HG03196 (cell line): Measurements from ENCODE around the gene LYPD8.
A peak's percentile ranks its signal among the peaks of the same experiment; 100 is the strongest.
"Not testable (repeated sequence)": the region's sequence is repeated elsewhere in the genome, so short reads cannot be mapped to it uniquely, and the experiment has no call there.

ENCODE experiments used
- ATAC-seq: cut with Tn5 transposase; IDR thresholded peaks from one replicate; pipeline ENCODE4 v1.9.1; 2021; ENCODE audit not compliant: unreplicated experiment

LYPD8 gene, protein sequence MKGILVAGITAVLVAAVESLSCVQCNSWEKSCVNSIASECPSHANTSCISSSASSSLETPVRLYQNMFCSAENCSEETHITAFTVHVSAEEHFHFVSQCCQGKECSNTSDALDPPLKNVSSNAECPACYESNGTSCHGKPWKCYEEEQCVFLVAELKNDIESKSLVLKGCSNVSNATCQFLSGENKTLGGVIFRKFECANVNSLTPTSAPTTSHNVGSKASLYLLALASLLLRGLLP

DNA sequence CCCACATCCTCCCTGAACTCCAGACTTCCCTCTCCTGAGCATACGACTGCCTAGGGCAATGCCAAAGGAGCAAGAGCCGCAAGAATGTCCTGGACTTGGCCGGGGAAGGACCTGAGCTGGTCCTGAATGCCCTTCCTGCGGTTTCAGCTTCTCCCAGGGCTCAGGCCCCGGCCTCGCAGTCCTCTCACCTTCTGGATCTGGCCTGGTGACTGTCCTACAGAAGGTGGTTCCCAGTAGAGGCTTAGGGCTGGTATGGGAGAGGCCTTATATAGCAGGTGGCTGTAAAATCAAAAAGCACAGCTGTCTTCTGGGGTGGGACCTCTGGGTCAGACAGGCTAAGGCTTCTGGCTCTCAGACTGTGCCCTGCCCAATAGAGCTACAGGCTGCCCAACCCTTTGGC, at the start of gene LYPD8:
Gene LYPD8, minus strand, starts transcription at position 243 of the 400 bp plus-strand sequence. CDS start 4,678 bp downstream, outside the sequence.
- ATAC-seq, result no peak

DNA sequence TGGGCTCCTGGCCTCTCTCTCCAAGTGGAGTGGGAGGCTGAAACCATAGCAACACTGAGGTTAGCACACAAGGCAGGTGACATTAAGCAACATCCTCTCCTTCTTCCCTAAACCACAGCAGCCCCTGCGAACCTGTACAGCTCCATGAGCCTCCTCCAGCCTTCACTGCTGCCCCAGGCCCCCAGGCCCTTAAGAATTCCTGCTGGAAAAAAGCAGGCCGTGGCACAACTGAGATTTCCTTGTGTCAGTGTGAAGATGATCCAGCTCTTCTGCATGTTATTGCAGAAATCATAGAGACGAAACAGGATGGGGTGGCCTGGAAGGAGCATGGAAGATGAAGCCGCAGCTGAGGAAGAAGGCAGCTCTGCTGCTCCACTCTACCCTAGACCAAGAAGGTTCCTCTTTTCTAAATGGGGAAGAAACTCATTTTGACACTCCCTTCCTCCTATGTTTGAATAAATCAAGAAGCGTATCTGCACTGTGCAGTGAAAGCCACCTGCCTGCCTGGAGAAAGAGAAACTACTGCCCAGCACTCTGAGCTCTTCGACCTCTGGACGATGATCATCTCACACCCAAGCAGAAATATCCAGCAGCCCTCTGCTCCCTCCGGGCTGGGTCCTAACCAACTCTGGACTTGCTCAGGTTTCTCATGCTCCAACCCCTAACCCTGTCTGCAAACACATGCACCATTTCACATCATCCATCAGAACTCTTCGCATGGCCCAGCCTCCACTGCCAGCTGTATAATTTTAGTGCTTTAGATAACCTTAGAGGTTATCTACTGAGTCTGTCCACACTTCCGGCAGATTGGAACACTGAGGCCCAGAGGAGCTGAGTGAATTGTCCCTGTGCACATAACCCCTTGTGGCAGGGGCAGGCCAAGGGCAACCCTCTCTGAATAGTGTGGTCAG, 49.5 kb upstream of the LYPD8 start:
- peak; percentile 85 for ATAC-seq

DNA sequence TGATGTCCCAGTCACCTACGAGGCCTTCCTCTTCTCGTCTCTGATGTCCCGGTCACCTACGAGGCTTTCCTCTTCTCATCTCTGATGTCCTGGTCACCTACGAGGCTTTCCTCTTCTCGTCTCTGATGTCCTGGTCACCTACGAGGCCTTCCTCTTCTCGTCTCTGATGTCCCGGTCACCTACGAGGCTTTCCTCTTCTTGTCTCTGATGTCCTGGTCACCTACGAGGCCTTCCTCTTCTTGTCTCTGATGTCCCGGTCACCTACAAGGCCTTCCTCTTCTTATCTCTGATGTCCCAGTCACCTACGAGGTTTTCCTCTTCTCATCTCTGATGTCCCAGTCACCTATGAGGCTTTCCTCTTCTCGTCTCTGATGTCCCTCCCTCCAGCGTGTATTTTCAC, 47.9 kb upstream of the LYPD8 start:
- ATAC-seq, result not testable (repeated sequence)

DNA sequence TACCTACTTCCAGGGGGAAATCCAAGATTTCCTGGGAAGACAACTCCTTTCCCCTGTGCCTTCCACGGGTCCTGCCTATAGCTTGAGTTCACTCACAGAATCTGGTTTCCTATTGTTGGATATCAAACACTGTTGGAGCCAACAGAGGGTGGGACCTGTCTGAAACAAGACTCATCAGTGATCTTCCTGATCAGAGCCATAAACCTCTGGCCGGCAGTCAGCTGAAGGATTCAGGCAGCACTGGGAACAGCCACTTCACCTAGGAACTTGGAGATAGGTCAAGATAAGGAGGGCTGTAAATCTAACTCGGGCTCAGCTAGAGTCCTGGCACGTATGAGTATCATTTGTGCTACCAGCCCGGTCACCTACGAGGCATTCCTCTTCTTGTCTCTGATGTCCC, 46.9 kb upstream of the LYPD8 start:
- no peak for ATAC-seq

DNA sequence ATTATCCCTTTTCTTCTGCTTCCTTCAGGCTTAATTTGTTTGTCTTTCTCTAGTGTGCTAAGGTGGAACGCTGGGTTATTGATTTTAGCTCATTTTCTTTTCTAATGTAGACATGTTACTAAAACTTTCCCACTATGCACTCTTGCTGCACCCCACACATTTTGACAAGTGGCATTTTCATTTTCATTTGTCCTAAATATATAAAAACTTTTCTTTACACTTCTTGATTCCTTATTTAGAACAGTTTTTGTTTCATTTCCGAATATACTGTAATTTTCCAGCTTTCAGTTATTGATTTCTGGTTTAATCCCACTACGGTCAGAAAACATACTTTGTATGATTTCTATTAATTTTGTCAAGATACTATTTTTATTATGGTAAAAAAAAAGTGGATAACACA, 44.9 kb upstream of the LYPD8 start:
- no peak for ATAC-seq

DNA sequence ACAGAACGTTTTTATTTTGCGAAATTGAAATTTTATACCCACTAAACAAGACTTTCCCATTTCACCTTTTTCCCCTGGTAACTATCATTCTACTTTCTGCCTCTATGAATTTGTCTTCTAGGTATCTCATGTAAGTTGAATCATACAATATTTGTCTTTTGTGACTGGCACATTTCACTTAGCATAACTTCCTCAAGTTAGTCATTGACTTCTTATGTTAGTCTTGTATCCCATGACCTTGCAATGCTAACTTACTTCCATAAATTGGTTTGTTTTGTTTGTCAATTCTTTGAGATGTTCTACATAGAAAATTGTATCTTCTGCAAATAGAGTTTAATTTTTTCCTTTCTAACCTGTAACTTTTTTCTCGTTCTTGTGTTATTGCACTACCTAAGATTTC, 43.2 kb upstream of the LYPD8 start:
- ATAC-seq, result no peak

DNA sequence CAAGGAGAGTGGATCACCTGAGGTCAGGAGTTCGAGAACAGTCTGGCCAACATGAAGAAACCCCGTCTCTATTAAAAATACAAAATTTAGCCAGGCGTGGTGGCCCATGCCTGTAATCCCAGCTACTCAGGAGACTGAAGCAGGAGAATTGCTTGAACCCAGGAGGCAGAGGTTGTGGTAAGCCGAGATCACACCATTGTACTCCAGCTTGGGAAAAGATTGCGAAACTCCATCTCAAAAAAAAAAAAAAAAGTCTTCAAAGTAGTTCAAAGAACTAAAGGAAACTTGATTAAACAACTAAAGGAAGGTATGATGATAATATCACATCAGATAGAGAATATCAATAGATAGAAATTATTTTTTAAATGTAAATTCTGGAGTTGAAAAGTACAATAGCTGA, 39.1 kb upstream of the LYPD8 start:
- not testable (repeated sequence) for ATAC-seq

DNA sequence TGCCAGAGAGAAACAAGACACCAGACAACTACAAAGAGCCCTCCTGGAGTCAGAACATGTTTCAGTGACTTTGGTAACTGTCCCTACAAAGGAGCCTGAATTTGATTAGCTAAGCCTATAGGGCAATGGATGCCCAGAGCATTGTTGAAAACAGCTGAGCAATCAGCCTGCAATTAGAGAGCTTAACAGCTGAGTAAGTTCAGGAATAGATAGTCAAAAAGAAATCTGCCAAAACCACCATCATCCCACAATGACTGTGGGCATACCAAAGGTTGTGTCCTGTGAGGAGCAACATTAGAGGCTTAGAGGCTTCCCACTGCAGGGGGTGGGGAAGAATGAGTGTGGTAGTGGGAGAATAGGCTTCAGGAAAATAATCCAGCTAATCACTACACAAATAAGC, 38.0 kb upstream of the LYPD8 start:
- peak; percentile 93 for ATAC-seq

DNA sequence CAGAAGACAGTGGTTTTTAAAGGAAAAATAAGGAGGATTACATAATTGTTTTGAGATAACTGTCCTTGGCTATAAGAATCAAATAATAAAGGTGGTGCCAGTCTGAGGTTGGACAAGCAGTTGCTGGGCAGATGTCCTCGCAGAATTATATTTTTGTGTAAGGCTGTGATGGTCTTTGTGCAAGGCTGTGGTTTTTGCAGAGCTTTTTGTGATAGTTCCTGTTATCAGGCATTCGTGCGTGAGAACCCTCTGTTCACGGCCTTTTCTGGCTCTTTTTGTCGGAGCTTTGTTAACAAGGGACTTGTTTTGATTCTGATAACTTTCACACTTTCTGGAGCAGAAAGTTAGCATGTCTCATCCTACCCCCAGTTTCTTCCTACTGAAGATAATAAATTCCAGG, 36.8 kb upstream of the LYPD8 start:
- ATAC-seq, result no peak

DNA sequence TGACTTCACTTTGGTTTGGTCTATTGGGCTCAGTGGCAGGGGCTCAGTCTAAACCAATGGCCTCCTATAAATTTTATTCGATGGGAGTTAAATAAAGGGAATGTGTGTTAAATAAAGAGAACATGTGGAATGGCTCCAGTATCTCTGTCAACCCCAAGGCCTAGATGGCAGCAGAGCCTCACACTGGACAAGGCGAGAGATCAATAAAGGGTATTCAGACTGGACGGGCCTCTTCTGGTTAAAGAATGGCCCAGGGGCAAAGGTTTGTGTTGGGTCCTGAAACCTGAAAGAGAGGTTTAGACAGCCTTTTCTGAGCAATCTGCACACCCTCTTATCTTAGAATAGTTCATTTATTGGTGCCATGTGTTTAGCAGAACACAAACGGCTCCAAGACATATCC, 35.5 kb upstream of the LYPD8 start:
- ATAC-seq, result no peak

DNA sequence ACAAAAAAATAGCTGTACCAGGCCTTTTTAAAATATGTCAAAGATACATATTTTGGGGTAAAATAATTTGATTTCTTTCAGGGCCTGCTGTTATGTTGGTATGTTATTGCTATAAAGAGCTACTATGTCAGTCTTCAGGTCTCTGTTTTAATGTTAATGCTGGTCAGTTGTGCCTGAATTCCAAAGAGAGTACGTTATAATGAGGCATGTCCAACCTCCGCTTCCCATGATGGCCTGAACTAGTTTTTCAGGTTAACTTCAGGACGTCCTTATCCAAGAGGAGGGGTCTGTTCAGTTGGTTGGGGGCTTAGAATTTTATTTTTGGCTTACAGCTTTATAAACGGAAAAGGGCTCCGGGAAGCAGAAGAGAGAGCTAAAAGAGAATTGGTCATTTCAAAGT, 34.9 kb upstream of the LYPD8 start:
- ATAC-seq, result no peak

DNA sequence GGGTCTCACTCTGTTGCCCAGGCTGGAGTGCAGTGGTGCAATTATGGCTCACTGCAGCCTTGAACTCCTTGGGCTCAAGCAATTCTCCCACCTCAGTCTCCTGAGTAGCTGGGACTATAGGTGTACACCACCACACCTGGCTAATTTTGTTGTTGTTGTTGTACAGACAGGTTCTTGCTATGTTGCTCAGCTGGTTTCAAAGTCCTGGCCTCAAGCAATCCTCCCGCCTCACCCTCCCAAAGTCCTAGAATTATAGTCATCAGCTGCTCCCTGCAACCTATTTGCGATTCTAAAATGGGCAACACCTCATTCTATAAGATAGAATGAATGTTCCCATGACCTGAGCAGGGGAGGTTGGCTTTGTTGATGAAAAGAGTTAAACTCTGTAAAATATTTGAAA, 33.8 kb upstream of the LYPD8 start:
- not testable (repeated sequence) for ATAC-seq

DNA sequence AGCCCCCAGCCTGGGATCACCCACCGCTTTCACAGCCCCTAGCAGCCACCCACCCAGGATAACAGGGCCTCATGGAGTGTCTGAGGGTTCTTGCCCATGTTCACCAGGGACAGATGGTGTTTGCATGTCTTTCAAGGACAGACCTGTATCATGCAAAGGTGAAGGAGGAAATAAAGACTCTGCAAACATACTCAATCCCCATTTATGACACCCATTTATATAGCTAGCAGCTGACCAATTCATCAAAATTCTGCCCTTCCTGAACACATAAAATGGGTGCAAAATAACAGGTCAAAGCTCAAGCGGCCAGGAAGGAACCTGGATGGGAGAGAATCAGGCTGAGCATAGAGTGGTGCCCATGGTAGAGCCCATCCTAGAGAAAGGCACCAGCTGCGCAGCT, 32.8 kb upstream of the LYPD8 start:
- no peak for ATAC-seq

DNA sequence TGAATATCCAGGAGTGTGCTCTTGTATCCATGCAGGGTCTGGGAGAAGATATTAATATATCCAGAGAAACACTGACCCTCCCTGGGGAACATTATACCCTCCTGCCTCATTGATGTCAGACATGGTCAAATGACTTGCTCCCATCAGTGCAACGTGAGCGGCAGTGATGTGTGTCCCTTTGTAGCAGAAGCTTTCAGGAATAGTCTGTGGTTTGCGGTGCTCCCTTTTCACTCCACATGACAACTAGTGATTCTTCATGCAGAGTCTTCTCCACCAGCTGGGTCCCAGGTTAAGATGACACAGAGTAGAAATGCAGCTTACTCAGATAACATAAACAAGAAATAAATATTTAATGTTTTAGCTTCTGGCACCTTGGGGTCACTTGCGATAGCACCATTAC, 31.9 kb upstream of the LYPD8 start:
- no peak for ATAC-seq

DNA sequence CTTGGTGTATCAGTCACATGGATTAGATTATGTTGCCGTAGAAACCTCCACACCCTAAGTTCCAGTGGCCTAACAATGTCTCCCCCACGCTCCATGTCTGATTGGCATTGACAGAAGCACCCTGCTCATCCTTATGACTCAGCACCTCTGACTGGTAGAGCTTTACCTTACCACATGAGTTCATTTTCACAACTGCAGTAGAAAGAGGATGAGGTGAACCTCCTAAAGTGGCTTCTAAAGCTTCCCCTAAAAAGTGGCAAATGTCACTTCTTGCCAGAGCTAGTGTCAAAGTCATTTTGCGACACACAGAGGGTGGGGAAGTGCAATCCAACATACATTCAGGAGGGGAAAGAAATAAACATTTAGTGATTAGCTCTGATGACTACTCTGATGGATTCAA, 30.6 kb upstream of the LYPD8 start:
- ATAC-seq, result peak; percentile 85

DNA sequence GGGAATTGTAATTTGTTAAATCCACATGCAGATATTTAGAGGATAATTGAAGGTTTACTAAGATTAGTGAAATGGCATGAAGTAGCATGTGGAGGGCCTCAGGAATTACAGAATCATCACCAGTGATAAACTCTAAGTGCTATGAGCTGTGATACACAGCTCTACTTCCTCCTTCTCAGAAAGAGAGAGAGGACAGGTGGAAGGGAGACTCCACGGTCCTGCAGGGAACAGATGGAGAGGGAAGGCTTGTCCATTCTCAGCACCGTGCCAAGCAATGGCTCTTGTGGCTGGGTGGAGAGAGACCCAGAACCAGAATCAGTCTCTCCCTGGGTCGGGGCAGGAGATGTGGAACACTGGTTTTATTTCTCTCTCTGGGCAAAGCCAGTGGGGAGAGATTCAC, 27.8 kb upstream of the LYPD8 start:
- ATAC-seq, result no peak

DNA sequence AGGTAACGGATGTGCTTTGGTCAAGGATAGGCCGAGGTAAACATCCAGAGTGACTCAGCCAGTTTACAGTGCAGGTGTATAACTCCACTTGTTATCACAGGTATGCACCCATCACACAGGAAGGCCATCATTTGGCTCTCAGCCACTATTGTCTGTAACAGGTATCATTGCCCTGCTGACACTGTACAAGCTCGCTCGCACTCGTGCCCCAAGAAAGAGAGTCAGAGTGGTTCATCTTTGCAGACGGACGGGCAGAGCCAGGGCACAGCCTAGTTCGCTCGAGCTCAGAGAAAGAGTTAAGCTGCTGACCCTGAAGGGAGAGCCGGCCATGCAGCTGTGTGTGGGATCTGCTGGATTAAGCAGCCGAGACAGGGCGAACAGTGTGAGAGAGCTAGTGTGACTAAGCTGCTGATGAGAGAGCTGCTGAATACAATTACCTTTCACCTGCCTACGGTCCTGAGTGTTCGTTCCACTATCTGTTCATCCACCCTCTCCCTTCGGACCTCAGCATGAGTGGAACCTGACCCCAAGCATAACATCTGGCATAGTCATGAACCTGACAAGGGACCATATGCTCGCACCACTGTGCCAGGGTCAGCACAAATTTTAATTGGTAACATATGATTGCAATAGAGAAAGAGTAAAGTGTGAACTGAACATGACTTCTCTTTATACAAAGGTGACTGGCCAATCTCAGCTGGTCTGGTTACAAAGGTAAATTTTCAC, 27.0 kb upstream of the LYPD8 start:
- ATAC-seq, result no peak

DNA sequence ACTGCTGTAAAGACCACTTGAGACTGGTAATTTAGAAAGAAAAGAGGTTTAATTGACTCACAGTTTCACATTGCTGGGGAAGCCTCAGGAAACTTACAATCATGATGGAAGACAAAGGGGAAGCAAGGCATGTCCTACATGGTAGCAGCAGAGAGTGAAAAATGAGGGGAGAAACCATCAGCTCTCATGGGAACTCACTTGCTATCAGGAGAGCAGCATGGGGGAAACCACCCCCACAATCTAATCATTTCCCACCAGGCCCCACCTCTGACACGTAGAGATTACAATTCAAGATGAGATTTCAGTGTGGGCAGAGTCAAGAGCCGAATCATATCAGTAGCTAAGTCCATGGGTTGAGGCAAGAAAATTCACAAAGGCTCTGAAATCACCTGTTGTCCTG, 23.8 kb upstream of the LYPD8 start:
- ATAC-seq, result peak; percentile 54

DNA sequence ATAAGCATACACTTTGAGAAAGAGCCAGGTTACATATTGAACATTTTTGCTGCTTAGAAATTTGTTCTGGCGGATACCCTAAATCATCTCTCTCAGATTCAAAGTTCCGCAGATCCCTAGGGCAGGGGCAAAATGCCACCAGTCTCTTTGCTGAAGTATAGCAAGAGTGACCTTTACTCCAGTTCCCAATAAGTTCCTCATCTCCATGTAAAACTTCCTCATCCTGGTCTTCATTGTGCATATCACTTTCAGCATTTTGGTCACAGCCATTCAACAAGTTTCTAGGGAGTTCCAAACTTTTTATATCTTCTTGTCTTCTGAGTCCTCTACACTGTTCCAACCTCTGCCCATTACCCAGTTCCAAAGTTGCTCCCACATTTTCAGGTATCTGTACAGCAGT, 23.3 kb upstream of the LYPD8 start:
- ATAC-seq, result no peak

DNA sequence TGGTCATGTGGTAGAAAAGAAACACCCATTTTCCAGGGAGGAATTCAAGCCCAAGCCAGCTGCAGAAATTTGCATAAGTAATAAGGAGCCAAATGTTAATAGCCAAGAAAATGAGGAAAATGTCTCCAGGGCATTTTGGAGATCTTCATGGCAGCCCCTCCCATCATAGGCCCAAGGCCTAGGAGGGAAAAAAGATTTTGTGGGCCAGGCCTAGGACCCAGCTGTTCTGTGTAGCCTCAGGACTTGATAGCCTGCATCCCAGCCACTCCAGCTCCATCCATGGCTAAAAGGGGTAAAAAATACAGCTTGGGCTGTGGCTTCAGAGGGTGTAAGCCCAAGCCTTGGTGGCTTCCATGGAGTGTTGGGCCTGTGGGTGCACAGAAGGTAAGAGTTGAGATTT, 21.4 kb upstream of the LYPD8 start:
- no peak for ATAC-seq

DNA sequence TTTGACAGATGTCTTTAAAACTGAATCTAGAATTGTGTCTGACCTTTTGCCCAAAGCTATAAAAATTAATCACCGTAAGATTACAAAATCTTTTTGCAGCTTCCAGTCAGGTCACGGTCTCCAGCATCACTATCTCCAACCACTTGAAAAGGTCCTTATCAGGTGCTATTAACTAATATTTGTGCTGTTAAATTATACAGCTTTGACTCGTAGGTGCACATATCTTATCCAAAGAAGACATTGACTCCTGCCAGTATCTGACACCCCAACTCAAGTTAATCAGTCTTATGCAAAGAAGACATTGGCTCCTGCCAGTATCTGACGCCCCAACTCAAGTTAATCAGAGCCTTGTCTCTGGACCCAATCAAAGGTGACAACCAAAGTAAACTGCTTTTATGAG, 19.9 kb upstream of the LYPD8 start:
- no peak for ATAC-seq

DNA sequence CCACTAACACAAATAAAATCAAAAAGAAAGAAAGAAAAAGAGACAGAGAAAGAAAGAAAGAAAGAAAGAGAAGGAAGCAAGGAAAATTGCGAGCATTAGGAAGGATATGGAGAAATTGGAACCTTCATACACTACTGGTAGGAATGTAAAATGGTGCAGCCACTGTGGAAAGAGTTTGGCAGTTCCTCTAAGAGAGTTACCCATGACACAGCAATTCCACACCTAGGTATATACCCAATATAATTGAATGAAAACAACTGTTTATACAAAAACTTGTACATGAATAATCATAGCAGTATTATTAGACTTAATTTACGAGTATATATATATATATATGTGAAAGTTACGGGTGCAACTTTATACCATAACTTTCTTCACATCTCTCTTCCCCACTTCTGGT, 4.1 kb upstream of the LYPD8 start:
- no peak for ATAC-seq
